ENCODE data around the gene PKIB.

DNA sequence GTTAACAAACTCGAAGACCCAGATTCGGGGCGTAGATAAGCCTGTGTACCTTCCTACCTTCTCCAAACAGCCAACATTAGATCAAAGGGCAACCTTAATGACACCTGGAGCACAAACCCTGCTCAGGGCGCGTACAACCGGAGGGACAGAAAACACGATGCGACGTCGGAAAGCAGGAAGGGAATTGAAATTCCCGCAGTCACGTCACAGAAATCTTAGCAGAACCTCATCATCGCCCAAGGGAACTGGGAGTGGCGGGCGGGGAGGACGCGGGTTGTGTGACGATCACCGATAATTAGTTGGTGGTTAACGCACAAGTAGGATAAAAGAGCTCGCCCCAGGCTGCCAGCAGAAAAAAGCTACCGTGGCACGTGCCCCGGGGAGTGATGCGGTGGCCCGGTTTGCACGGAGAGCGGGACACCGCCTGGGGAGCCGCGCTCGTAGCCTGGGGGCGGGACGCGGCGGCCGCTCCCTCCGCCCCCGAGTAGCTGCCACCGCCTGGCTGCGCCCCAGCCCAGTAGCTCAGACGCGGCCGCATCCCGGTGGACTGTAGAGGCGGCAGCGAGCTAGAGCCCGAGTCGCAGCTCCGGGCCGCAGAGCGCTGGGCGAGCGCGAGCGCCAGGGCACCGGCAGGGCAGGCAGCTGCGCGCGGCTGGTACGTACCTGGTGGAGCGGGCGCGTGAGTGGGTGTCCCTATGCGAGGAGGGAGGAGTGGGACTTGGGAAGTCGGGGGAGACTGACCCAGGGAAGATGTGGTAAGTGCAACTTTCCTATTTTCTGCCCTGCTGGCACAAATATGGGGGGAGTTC lies at the start of gene PKIB:
- TF ChIP-seq, protein P1, sequence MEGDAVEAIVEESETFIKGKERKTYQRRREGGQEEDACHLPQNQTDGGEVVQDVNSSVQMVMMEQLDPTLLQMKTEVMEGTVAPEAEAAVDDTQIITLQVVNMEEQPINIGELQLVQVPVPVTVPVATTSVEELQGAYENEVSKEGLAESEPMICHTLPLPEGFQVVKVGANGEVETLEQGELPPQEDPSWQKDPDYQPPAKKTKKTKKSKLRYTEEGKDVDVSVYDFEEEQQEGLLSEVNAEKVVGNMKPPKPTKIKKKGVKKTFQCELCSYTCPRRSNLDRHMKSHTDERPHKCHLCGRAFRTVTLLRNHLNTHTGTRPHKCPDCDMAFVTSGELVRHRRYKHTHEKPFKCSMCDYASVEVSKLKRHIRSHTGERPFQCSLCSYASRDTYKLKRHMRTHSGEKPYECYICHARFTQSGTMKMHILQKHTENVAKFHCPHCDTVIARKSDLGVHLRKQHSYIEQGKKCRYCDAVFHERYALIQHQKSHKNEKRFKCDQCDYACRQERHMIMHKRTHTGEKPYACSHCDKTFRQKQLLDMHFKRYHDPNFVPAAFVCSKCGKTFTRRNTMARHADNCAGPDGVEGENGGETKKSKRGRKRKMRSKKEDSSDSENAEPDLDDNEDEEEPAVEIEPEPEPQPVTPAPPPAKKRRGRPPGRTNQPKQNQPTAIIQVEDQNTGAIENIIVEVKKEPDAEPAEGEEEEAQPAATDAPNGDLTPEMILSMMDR (IDR thresholded peaks at IDR 0.05): no peak
- no peak for TF ChIP-seq POLR2A (IDR thresholded peaks at IDR 0.05)

All from testis (tissue), 2 donors.